HG03469 (cell line): ENCODE data around the gene TMC7.

Source experiments
- ATAC-seq: cut with Tn5 transposase; IDR thresholded peaks from one replicate; pipeline ENCODE4 v1.9.1; 2021; ENCODE audit warnings: mild to moderate bottlenecking, moderate library complexity, moderate number of reproducible peaks; ENCODE audit not compliant: unreplicated experiment

The TMC7 gene

DNA sequence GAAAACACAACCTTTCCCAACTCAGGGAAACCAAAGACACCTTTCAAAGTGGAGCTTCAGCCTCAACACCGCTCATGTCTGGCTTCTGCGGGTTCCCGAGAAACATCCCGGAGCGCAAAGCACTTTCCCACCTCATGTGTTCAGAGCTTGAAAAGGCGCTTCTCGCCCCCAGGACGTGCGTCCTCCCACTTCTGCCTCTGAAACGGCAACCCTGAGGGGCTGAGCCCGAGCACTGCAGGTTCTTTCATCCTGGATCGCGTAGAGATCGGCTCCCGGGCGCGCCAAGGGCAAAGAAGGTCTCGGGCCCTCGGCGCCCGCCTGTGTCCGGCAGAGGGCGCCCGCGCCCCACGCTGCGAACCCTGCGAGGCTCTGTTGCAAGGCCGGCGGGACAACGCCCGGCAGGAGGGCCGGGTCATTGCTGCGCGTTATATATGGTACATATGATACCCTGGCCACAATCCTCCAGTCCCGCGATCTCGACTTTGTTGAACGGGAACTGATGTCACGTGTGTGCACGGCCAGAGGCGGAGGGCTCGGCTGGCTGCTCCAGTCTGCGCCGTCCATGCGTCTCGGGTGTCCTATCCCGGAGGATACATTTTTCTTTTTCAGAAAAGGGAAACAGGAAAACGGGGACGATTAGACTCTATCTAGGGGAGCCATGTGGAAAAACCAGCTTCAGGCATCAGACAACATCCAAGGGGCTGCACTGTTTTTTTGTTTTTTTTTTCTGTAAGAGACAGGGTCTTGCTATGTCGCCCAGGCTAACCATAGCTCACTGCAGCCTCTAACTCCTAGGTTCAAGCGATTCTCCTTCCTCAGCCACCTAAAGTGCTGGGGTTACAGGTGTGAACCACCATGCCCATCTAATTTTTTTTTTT is 102.8 kb downstream of the TMC7 start:
- ATAC-seq: peak; percentile 72

DNA sequence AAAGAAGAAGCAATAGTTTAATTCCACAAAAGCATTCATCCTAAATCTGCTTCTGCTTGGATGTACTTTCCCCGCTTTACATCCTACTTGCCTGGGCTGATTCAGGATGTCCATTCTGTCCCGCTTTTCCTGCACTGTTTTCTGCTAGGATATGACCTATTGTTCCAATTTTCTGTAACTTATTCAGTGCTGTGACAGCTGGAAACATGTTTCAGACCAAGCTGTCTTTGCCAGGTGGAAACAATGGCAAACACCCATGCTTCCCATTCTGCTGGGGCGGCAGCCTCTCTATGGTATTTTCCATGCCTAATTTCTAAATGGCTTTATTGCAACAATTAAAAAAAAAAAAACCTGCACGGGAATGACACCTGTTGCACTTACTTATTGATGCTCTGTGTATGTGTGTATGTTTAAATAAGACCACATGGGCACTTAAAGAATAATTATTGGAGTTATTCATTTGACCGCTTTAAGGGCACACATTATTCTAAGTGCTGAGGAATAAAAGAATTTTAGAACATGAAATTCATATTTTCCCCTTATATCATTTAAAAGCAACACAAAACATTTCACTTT is 104.7 kb downstream of the TMC7 start:
- no peak for ATAC-seq

DNA sequence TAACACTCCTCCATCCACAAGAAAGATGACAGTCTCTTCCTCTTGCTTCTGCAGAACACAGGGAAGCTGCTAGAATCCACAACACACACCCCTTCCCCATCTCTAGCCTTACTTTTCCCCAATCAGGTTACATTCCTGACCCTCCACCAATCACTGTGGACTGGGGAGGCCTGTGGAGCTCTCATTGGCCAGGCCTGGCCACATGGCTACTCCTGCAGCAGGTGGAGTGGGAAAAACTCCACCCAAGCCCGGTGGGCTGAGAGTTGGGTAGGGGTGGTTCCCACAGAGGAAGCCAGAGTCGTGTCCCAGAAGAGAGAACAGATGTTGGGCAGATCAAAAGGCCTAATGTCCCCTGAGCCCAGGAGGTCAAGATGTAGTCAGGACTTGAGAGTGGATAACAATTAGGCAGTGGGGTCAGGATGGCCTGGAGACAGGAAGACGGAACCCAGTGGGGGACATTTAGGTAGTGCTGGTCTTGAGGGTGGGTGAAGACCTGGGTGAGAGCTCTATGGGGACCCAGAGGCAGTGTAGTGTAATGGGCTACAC is 105.7 kb downstream of the TMC7 start:
- ATAC-seq: no peak

DNA sequence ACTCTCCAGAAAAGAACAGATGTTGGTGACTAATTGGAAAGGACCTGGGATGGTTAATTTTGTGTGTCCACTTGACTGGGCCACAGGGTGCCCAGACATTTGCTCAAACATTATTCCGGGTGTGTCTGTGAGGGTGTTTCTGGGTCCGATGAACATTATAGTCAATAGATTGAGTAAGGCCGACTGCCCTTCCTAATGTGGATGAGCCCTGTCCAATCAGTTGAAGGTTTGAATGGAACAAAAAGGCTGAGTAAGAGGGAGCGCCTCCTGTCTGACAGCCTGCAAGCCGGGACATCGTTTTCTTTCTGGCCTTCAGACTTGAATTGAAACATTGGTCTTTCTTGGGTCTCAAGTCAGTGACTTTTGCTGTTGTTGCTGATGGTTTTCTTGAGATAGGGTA is 107.2 kb downstream of the TMC7 start:
- ATAC-seq: no peak

DNA sequence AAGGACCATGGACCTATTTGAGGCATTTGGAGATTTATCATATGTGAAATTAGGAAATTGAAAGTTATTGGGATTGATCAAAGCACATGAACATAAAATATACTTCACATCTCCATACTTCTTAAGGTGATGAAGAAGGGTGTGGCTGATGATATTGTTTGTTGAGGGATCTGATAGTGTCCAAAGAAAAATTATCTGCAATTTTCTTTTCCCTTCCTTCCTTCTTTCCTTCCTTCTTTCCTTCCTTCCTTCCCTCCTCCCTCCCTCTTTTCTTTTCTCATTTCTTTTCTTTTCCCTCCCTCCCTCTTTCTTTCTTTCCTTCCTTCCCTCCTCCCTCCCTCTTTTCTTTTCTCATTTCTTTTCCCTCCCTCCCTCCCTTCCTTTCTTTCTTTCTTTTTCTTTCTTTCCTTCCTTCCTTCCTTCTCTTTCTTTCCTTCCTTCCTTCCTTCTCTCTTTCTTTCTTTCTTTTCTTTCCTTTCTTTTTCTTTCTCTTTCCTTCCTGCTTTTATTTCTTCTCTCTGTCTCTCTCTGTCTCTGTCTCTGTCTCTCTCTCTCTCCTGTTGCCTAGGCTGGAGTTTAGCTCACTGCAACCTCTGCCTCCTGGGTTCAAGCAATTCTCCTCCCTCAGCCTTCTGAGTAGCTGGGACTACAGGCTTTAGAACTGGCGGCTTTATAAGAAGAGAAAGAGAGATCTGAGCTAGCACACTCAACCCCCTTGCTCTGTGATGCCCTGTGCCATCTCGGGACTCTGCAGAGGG is 109.1 kb downstream of the TMC7 start:
- ATAC-seq: no peak

DNA sequence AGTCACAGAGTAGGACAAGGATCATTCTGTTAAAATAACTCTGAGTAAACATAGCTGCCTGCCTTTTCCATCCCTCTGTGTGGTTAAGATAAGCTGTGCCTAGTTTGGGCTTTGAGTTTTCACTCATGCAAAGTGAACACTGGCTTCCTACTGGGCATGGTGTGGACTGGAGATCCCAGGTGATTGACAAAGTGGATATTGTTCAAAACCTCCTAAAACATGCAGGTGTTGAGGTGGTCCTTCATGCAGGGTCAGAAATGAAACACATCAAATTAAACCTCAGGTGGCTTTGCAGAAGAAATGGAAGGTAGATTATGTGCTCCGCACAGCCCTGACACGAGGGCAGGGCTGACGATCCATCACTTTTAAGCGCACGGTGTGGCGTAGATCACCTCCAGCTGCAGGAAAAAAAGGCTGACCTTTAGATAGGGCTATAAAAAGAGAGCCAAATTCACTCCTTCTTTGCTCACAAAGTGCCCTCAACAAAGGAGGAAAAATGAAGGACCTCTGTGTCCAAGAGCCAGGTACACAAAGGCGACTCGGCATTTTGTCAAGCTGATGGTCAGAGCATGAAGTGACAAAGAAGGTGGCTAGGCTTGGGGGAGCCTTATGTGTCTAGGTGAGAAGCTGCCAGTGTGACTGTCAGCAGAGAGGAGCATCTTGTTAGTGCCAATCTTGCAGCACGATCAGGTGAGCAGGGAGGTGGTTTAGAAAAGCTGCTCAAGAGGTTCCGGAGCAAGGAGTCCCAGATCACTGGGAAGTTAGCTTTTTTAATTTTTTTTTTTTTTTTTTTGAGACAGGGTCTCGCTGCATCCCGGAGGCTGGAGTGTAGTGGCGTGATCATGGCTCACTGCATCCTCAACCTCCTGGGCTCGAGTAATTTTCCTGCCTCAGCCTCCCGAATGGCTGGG is 110.2 kb downstream of the TMC7 start:
- no peak for ATAC-seq

DNA sequence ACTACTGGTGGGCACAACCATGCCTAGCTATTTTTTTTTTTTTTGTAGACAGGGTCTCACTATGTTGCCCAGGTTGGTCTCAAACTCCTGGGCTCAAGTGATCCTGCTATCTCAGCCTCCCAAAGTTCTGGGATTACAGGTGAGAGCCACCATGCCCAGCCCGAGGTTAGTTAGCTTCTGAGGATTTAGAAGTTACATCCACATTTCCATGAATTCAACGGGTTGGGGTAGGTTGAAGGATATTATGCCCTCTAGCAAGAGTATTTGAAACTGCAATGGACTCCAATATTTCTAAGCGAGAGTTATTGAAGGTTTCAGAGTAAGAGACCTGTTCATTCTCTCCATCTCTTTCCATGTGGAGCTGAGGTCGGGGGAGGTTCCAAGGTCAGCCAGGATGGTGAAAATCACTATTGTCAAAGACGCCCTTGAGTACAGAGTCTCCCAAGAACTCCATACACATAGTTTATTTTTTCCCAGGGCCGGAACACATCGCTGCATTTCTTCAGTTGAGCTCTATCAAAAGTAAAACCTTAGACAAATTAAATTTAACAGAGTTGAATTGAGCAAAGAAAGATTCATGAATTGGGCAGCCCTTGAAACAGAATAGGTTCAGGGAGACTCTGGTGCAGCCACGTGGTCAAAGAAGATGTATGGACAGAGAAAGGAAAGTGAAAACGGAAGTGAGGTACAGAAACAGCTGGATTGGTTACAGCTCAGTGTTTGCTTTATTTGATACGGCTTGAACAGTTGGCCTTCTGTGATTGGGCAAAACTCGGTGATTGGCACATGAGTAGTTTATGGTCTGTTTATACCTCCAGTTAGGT is 111.0 kb downstream of the TMC7 start:
- no peak for ATAC-seq

DNA sequence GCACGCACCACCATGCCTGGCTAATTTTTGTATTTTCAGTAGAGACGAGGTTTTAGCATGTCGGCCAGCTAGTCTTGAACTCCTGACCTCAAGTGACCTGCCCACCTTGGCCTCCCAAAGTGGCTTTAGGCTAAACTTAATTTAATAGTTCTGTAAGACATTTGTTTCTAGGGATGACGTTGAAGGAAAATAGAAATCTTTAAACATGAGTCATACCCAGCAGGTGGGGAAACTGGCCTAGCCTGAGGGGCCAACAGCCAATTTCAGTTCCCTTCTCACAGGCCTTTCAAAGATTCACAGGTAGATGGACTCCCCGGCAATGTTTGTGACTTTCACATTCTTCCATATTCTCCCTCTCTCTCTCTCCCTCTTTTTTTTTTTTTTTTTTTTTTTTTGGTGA is 111.9 kb downstream of the TMC7 start:
- ATAC-seq: no peak

DNA sequence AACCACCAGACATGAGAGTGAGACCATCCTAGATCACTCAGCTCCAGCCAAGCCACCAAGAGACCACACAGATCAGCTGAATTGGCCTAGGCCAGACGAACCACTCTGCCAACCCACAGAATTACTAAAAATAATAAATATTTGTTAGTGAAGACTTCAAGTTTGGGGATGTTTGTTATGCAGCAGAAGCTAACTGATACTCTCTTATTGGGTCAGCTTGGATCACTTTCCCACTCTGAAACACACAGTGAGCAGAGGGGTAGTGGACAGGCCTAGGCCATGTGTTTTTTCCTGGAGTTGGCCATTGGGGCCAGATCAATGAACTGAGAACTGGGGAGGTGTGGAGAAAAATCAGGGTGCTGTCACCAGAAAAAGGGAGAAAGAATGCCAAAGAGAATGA is 114.4 kb downstream of the TMC7 start:
- no peak for ATAC-seq

DNA sequence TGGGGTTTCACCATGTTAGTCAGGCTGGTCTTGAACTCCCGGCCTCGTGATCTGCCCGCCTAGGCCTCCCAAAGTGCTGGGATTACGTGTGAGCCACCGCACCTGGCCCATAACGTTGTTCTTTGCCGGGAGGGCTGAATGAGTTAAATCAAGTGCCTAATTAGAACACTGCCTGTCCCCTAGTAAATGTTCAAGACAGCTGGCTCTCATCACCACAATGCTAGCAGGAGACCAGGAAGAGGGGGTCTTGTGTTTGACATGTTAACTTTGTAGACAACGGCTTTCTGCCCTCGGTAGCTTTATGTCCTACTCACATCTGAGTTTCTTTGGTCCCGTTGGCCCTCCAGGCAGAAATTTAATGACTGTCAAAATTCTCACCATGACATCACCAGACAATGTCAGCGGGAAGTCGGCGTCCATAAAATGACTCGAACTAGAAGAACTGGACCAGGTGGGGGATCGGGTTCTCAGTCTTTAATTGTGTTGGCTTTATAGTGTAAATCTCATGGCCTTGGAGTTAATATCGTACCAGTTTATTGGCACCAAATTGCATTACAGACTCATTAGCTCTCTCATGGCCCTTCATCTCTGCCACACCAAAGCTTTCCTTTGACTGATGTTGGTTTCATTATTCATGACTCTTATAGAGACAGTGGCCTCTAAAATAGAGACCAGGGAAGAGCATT is 118.6 kb downstream of the TMC7 start:
- ATAC-seq: no peak

DNA sequence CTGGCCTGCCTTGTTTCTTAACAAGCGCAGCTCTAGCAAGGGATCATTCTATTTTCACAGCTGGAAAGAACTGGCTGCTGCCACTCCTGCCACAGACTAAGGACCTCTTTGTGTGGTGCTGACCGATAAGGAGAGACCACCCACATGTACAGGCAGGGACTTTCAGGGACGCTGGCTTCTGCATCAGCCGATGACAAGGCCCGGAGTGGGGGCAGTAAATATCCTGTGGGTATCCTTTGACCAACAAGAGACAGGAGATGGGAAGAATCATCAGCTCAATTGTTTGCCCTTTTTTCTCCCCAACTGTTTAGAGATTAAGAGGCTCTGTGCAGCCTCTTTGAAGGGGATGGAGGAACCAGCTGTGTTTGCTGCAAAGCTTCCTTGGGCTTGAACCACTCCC is 120.9 kb downstream of the TMC7 start:
- ATAC-seq: no peak

DNA sequence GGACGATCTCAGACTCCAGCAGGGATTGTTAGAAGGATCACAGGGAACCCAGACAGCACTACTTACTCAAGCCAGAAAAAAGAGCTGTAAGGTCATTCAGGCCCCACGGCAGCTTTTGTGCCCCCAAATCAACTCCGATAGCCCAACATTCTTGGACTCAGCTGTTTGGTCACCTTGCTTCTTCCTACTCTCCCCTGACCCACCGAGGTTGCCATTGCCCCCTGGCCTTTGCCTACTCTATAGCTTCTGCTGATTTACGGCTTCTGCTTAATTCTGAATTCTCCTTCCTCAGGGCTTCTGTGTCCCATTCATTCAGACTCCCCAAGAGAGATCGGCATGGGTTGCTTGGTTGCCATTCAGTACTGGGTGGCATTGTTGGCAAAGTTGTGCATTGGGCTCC is 121.4 kb downstream of the TMC7 start:
- no peak for ATAC-seq

DNA sequence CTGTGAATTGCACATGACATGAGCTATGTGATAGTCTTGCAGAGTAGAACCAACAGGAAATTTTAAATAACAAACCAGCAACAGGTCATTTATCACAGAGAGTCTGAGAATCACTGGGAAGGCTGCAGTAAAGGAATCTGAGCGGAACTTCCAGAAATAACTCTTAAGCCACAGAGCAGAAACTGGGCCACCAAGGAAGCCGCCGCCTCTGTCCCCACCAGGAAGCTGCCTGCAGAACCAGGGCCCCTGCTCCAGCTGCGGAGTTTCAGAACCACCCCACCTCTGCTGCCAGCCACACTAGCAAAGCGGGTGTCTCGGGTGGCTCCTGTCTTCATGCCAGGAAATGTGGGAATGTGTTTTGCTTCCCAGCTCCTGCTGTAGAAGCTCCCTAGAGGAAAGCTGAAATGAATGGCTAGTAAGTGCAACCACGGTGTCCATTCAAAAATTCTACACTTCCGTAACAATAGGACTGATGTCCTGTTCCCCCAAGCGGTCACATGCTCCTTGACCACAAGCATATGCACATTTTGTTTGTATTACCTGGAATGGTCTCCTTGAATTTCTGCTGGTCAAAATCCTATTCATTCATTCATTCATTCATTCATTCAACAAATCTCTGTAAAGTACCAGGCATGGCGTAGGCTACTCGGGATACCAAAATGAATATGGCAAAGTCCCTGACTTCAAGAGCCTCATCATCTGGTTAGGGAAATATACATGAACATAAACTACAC is 122.3 kb downstream of the TMC7 start:
- no peak for ATAC-seq

DNA sequence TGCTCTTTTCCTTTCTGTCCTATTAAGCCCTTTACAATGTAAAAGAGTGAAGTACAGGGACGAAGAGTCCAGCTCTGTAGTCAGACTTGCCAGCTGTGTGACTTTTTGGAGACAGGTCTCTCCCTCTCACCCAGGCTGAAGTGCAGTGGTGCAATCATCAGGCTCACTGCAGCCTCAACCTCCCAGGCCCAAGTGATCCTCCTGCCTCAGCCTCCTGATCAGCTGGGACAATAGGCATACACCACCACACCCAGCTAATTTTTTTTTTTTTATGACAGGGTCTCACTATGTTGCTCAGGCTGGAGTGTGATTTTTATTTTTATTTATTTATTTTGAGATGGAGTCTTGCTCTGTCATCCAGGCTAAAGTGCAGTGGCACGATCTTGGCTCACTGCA is 122.9 kb downstream of the TMC7 start:
- no peak for ATAC-seq

DNA sequence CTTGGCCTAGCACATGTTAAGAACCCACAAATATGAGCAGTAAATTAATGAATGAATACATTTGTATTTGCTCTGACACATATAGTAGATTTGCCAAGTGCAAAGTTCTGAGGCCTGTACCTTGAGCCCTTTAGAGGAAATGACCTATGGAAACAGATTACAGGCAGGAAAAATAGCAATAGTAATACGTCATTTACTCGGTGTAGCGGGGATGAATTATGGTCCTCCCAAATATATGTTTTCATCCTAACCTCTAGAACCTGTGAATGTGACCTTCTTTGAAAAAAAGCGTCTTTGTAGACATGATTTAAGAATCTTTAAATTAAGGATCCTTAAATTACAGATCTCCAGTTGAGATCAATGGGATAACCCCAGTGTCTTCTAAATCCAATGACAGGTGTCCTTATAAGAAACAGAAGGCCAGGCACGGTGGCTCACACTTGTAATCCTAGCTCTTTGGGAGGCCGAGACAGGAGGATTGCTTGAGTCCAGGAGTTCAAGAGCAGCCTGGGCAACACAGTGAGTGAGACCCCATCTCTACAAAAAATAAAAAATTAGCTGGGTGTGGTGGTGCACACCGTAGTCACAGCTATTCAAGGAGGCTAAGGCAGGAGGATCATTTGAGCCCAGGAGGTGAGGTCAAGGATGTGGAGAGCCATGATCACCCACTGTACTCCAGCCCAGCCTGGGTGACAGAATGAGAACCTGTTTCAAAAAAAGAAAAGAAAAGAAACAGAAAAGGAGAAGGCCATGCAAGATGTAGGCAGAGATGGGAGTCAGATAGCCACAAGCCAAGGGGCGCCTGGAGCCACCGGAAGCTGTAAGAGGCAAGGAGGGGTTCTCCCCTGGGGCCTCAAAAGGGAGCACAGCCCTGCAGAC is 124.9 kb downstream of the TMC7 start:
- ATAC-seq: no peak

DNA sequence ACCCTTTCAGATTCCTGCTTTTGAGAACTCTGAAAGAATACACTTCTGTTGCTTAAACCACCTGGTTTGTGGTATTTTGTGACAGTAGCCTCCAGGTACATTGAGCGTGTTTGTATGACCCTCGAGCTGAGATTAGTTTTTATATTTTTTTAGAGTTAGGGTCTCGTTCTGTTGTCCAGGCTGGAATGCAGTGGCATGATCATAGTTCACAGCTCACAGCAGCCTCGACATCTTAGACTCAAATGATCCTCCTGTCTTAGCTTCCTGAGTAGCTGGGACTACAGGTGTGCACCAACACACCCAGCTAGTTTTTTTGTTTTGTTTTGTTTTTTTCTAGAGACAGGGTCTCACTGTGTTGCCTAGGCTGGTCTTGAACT is 125.5 kb downstream of the TMC7 start:
- no peak for ATAC-seq

DNA sequence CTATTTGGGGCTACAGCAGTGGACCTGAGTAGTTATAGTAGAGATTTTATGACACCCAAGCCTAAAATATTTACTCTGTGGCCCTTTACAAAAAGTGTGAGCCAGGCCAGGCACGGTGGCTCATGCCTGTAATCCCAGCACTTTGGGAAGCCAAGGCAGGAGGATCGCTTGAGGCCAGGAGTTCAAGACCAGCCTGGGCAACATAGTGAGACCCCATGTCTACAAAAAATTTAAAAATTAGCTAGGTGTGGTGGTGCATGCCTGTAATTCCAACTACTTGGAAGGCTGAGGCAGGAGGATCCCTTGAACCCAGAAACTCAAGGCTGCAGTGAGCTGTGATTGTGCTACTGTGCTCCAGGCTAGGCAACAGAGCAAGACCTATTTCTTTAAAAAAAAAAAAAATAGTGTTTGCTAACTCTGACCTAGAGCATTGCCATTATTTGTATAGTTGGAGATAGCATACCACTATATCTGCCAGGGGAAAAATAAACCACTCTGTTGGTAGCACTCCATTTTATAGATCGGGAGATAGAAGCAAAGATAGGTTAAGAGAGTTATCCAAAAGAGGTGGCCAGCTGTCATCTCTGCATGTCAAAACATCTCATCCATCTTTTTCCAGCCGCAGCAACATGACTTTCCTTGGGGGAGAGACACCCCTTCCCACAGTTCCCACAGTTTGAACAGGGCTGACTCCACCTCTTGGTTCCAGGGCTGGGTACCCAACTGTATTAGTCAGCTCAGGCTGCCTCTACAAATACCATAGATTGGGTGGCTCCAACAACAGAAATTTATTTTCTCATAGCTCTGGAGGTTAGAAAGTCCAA is 127.0 kb downstream of the TMC7 start:
- no peak for ATAC-seq
